ENCODE data around the gene NDUFV3. TPM values are rescaled to one million over a fixed set of nuclear protein-coding genes. Genes with fewer than 3 reads are reported as not detected.

NDUFV3 gene
- total and polyA plus RNA-seq, 2 of the 8 experiments (the other 6 are each of a cell fraction or from before 2014, with no cell fraction given): 17.0 to 44.4 TPM

DNA sequence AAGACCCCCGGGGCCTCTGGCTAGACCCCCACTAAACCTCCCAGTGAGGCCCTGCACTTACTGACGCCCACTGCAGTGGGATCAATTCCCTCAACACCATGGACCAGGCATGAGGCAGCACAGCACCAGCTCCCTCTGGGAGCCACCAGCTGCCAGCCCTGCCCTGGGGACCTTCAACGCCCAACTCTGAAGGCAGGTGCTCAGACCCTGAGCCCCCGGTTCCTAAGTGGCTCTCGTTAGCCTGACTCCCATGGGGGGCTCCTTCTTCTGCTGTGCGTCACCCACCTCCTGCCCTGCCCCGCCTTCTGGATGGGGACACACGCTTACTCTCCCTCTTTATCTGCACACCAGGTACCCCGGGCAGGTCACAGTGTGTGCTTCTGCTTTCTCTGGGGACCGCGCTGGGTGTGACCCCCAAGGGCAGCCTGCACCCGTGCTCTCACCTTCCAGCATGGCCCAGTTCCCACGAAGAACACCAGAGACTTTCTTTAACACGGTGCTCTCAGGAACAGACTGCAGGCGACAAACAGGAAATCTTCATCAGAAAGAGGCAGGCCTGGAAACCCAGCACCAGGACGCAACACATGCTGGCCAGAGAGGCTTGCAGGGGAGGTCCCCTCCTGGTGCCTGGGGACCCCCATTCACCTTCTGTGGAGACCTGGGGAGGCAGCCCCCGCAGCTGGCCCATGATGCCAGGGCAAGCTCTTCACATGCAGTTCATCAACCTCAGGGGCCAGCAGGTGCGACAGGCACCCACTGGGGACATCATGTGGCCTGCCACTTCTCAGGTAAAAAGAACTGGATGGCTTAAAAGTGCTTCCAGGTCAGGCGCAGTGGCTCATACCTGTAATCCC is 41.1 kb upstream of the NDUFV3 start (continued):
- TF ChIP-seq POLR2A (IDR thresholded peaks at IDR 0.05; ENCODE audit: control extremely low read depth in 1 of 2, low read depth in 2 of 2, low read length in 2 of 2) (no peak), TBP (IDR thresholded peaks at IDR 0.05; ENCODE audit: low read depth, low read length) (no peak), TCF12 (IDR thresholded peaks at IDR 0.05; ENCODE audit: low read depth, low read length) (no peak), KDM5A (IDR thresholded peaks at IDR 0.05; ENCODE audit: low read length) (no peak), E2F6 (IDR thresholded peaks at IDR 0.05) (no peak)
- TF ChIP-seq, protein P1, sequence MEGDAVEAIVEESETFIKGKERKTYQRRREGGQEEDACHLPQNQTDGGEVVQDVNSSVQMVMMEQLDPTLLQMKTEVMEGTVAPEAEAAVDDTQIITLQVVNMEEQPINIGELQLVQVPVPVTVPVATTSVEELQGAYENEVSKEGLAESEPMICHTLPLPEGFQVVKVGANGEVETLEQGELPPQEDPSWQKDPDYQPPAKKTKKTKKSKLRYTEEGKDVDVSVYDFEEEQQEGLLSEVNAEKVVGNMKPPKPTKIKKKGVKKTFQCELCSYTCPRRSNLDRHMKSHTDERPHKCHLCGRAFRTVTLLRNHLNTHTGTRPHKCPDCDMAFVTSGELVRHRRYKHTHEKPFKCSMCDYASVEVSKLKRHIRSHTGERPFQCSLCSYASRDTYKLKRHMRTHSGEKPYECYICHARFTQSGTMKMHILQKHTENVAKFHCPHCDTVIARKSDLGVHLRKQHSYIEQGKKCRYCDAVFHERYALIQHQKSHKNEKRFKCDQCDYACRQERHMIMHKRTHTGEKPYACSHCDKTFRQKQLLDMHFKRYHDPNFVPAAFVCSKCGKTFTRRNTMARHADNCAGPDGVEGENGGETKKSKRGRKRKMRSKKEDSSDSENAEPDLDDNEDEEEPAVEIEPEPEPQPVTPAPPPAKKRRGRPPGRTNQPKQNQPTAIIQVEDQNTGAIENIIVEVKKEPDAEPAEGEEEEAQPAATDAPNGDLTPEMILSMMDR (IDR thresholded peaks at IDR 0.05; ENCODE audit: control extremely low read depth in 1 of 3, insufficient read depth in 1 of 3, low read depth in 1 of 3, low read length in 3 of 3): no peak

Data from H1 (cell line).